ENCODE data around the gene GPR153. TPM values are rescaled to one million over a fixed set of nuclear protein-coding genes. Genes with fewer than 3 reads are reported as not detected.

Gene GPR153
- total RNA-seq, 1 experiment from 2014 or later, result 6.1 TPM

DNA sequence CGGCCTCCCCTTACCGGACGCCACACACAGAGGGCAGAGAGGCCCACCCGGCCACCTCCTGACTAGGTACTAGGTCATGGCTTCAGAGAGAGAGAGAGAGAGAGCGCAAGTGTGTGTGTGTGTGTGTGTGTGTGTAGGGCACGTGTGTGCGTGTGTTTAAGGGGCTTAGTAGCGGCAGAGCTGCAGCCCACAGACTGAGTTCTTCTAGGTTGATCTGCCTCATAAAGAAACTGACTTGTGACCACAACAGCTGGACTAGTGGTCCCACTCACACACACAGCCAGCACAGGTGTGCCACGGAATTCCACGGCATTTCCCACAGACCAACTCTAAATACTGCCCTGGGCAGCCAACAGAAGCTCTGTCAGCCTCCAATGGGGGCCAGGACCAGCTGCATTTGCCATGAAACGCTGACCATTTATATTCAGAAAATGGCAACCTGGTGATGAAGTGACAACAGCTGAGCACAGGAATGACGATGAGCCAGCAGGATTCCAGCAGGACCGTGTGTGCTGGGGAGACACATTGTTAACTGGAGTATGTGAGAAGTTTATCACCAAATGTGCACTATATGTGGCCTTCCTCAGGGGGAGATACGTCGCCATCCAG, 38.8 kb upstream of the GPR153 start:
- Histone ChIP-seq H4K20me1 (ENCODE audit: insufficient read depth) (no peaks in the 10 kb centered on the region), H3K4me3 (replicated peaks in 1 of 2; ENCODE audit: low read depth in 1 of 2, low read length in 2 of 2) (no peak overlapping the region), H3K27me3 (ENCODE audit: insufficient read depth, low read length) (no peaks in the 10 kb centered on the region), H3K9ac (ENCODE audit: low read length) (no peak overlapping the region), H3K4me2 (ENCODE audit: low read length) (no peak overlapping the region), H3K4me1 (ENCODE audit: control insufficient read depth in 1 of 2, insufficient read depth in 2 of 2, low read length in 2 of 2) (peaks cover 0 to 9% of the 10 kb centered on the region in 2 experiments; a peak in 1 of 4 replicates), H2AFZ (ENCODE audit: low read depth, low read length, poor library complexity, severe bottlenecking) (no peak overlapping the region), H3K79me2 (ENCODE audit: insufficient read depth, low read length) (no peaks in the 10 kb centered on the region), H3K9me2 (ENCODE audit: insufficient read depth) (no peaks in the 10 kb centered on the region), H3K9me3 (ENCODE audit: control insufficient read depth in 1 of 2, insufficient read depth in 1 of 2, low read depth in 1 of 2, low read length in 2 of 2) (no peaks in the 10 kb centered on the region), H3K27ac (ENCODE audit: low read depth, low read length) (no peak overlapping the region), H3K36me3 (ENCODE audit: control insufficient read depth in 1 of 2, insufficient read depth in 2 of 2, low read length in 2 of 2) (0 out of 4 replicates have a peak, but pooled peaks cover 0 to 2% of the 10 kb centered on the region in 2 experiments)
- intact Hi-C loops (cut with micrococcal nuclease), result no loop called here
- no peak for DNase-seq (ENCODE audit: low read depth, low spot score)
- BruUV-seq (replicated peaks), result no TSS peak
- ATAC-seq, result no peak
- TF ChIP-seq EGR1 (IDR thresholded peaks at IDR 0.05; ENCODE audit: low read depth) (no peak), FOSL1 (IDR thresholded peaks at IDR 0.05; ENCODE audit: low read depth) (no peak), RAD21 (IDR thresholded peaks at IDR 0.05; ENCODE audit: low read depth) (no peak), ELF1 (IDR thresholded peaks at IDR 0.05; ENCODE audit: borderline replicate concordance, low read depth) (no peak)
- CTCF ChIA-PET, result no interaction called here
- RAD21 ChIA-PET (ENCODE audit: low non-redundant PET in 1 of 2, low total read pairs in 2 of 2, uncharacterized antibody in 2 of 2, unreplicated experiment in 2 of 2), result no interaction called here
- POLR2A ChIA-PET, result no interaction called here

DNA sequence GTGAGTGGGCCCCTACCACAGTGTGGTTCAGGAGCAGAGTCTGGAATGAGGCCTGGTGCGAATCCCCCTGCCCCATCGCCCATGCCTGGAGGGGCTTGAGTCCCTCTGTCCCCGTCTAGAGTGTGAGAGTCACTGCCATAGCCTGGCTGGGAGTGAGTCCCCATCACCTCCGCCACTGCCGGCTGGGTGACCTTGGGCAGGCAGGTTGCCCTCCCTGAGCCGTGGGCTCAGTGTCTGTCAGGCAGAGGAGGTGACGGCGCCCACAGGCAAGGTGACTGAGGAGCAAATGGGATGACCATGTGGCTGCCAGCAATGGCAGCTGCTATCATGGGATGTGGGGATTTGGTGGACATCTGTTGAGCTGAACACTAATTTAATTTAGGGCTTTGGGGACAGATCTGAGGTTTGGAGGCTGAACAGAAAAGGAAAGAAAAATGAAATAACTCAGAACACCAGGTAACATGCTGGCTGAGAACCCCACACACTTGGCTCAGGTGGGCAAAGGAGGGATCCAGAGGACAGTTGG, 38.1 kb upstream of the GPR153 start:
- no TSS peak for BruUV-seq (replicated peaks)
- Histone ChIP-seq H3K27me3 (ENCODE audit: insufficient read depth, low read length) (no peaks in the 10 kb centered on the region), H4K20me1 (ENCODE audit: insufficient read depth) (no peaks in the 10 kb centered on the region), H3K4me3 (replicated peaks in 1 of 2; ENCODE audit: low read depth in 1 of 2, low read length in 2 of 2) (no peak overlapping the region), H3K36me3 (ENCODE audit: control insufficient read depth in 1 of 2, insufficient read depth in 2 of 2, low read length in 2 of 2) (peaks cover 2 to 7% of the 10 kb centered on the region in 2 experiments; a peak in 2 of 4 replicates), H3K4me2 (ENCODE audit: low read length) (no peak overlapping the region), H3K9me2 (ENCODE audit: insufficient read depth) (no peaks in the 10 kb centered on the region), H3K9me3 (ENCODE audit: control insufficient read depth in 1 of 2, insufficient read depth in 1 of 2, low read depth in 1 of 2, low read length in 2 of 2) (no peaks in the 10 kb centered on the region), H2AFZ (ENCODE audit: low read depth, low read length, poor library complexity, severe bottlenecking) (no peak overlapping the region), H3K79me2 (ENCODE audit: insufficient read depth, low read length) (no peaks in the 10 kb centered on the region), H3K27ac (ENCODE audit: low read depth, low read length) (no peak overlapping the region), H3K9ac (ENCODE audit: low read length) (no peak overlapping the region), H3K4me1 (ENCODE audit: control insufficient read depth in 1 of 2, insufficient read depth in 2 of 2, low read length in 2 of 2) (peaks cover 0 to 9% of the 10 kb centered on the region in 2 experiments; a peak in 1 of 4 replicates)
- ChIA-PET CTCF (no interaction called here), RAD21 (ENCODE audit: low non-redundant PET in 1 of 2, low total read pairs in 2 of 2, uncharacterized antibody in 2 of 2, unreplicated experiment in 2 of 2) (no interaction called here), POLR2A (no interaction called here)
- no peak for ATAC-seq
- DNase-seq (ENCODE audit: low read depth, low spot score), result no peak
- intact Hi-C loops (cut with micrococcal nuclease), result no loop called here
- no peak for TF ChIP-seq ZFX (IDR thresholded peaks at IDR 0.05)
- TF ChIP-seq, protein P1, sequence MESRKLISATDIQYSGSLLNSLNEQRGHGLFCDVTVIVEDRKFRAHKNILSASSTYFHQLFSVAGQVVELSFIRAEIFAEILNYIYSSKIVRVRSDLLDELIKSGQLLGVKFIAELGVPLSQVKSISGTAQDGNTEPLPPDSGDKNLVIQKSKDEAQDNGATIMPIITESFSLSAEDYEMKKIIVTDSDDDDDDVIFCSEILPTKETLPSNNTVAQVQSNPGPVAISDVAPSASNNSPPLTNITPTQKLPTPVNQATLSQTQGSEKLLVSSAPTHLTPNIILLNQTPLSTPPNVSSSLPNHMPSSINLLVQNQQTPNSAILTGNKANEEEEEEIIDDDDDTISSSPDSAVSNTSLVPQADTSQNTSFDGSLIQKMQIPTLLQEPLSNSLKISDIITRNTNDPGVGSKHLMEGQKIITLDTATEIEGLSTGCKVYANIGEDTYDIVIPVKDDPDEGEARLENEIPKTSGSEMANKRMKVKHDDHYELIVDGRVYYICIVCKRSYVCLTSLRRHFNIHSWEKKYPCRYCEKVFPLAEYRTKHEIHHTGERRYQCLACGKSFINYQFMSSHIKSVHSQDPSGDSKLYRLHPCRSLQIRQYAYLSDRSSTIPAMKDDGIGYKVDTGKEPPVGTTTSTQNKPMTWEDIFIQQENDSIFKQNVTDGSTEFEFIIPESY (IDR thresholded peaks at IDR 0.05; ENCODE audit: extremely low read depth, insufficient replicate concordance, low read length), result no peak
- no peak for TF ChIP-seq JUND (IDR thresholded peaks at IDR 0.05)
- TF ChIP-seq ELF1 (IDR thresholded peaks at IDR 0.05; ENCODE audit: borderline replicate concordance, low read depth), result no peak
- no peak for TF ChIP-seq SIN3A (IDR thresholded peaks at IDR 0.05; ENCODE audit: low read depth)
- TF ChIP-seq CEBPB (IDR thresholded peaks at IDR 0.05; ENCODE audit: low read depth), result no peak
- no peak for TF ChIP-seq SP1 (IDR thresholded peaks at IDR 0.05; ENCODE audit: low read depth)
- no peak for TF ChIP-seq CBX3 (IDR thresholded peaks at IDR 0.05; ENCODE audit: low read depth)
- no peak for TF ChIP-seq YY1 (IDR thresholded peaks at IDR 0.05; ENCODE audit: extremely low read depth, insufficient replicate concordance, low read depth, low read length)
- no peak for TF ChIP-seq POLR2A (IDR thresholded peaks at IDR 0.05; ENCODE audit: borderline replicate concordance, extremely low read depth, insufficient read depth, insufficient read length)
- TF ChIP-seq FOSL1 (IDR thresholded peaks at IDR 0.05; ENCODE audit: low read depth), result no peak
- TF ChIP-seq ZNF274 (IDR thresholded peaks at IDR 0.05; ENCODE audit: low read depth, low read length), result no peak
- no peak for TF ChIP-seq MAX (IDR thresholded peaks at IDR 0.05)
- no peak for TF ChIP-seq POLR2AphosphoS5 (IDR thresholded peaks at IDR 0.05; ENCODE audit: low read depth, low read length)
- TF ChIP-seq EGR1 (IDR thresholded peaks at IDR 0.05; ENCODE audit: low read depth), result no peak
- TF ChIP-seq EZH2phosphoT487 (IDR thresholded peaks at IDR 0.05; ENCODE audit: borderline replicate concordance), result no peak
- no peak for TF ChIP-seq RAD21 (IDR thresholded peaks at IDR 0.05; ENCODE audit: low read depth)
- TF ChIP-seq TCF7L2 (IDR thresholded peaks at IDR 0.05; ENCODE audit: borderline replicate concordance, extremely low read depth, insufficient read depth, insufficient read length), result no peak
- no peak for TF ChIP-seq EZH2 (IDR thresholded peaks at IDR 0.05)
